ENCODE measurements around the gene INPP5F. TPM values are rescaled to one million over a fixed set of nuclear protein-coding genes. Genes with fewer than 3 reads are reported as not detected.
A peak's percentile ranks its signal among the peaks of the same experiment; 100 is the strongest.

Gene INPP5F
- total RNA-seq, 5 donors from 2014 or later (not counting 1 experiment from before 2014, with no cell fraction given): 7.3 to 13.7 (median 9.8) TPM

GRCh38 chr10:119742947-119743648, 17.2 kb downstream of the INPP5F start:
- peaks cover 9 to 24% (median 15%) of the 10 kb centered on the region in 3 donors for H3K4me1 Mint-ChIP-seq
- DNase-seq (no peak), ATAC-seq (replicated peaks in 1 of 4) (no peak)
- Histone ChIP-seq H3K27ac (ENCODE audit: low read length) (no peak overlapping the region), H3K27me3 (replicated peaks in 1 of 2; ENCODE audit: control insufficient read depth in 2 of 2, extremely low read depth in 1 of 2, insufficient read depth in 2 of 2, low read length in 1 of 2) (no peaks in the 10 kb centered on the region), H3K9me3 (no peaks in the 10 kb centered on the region), H3K4me1 (ENCODE audit: control insufficient read depth in 1 of 2, extremely low read depth in 1 of 2, insufficient read depth in 2 of 2, low read length in 2 of 2) (no peaks in the 10 kb centered on the region), H3K4me3 (ENCODE audit: control insufficient read depth in 1 of 2, extremely low read depth in 1 of 2, low read length in 1 of 2) (no peak overlapping the region), H3K36me3 (ENCODE audit: control insufficient read depth in 2 of 2, extremely low read depth in 1 of 2, insufficient read depth in 1 of 2, low read length in 1 of 2) (no peaks in the 10 kb centered on the region)
- H3K27me3 Mint-ChIP-seq: no peaks in the 10 kb centered on the region
- no peak overlapping the region for H3K4me3 Mint-ChIP-seq
- POLR2A ChIA-PET: no interaction called here
- CTCF ChIA-PET: interaction anchor here in 1 of 2 donors (0.5 kb wide), 1 partner anchor 603 kb away, joined by 3 read pairs; no protein-coding TSS in a partner anchor
- H3K27ac Mint-ChIP-seq: no peak overlapping the region
- no peaks in the 10 kb centered on the region for H3K9me3 Mint-ChIP-seq
- peaks cover 7% of the 10 kb centered on the region for H3K36me3 Mint-ChIP-seq
- 92% methylated on average over 7 of the region's 8 CpGs for WGBS (ENCODE audit: insufficient coverage)

- Mint-ChIP-seq H3K36me3 (peaks cover 7% of the 10 kb centered on the region), H3K9me3 (no peaks in the 10 kb centered on the region), H3K4me1 (peaks cover 7 to 23% (median 11%) of the 10 kb centered on the region in 3 donors), H3K4me3 (no peak overlapping the region), H3K27me3 (no peaks in the 10 kb centered on the region), H3K27ac (no peak overlapping the region)
- 97% methylated on average over 12 of the region's 12 CpGs for WGBS (ENCODE audit: insufficient coverage)
- ATAC-seq (replicated peaks in 1 of 4) (no peak), DNase-seq (no peak)
- H3K4me3 ChIP-seq (ENCODE audit: control insufficient read depth in 1 of 2, extremely low read depth in 1 of 2, low read length in 1 of 2): no peak overlapping the region
- H3K36me3 ChIP-seq (ENCODE audit: control insufficient read depth in 2 of 2, extremely low read depth in 1 of 2, insufficient read depth in 1 of 2, low read length in 1 of 2): peaks cover 0 to 6% of the 10 kb centered on the region in 2 donors
- H3K4me1 ChIP-seq (ENCODE audit: control insufficient read depth in 1 of 2, extremely low read depth in 1 of 2, insufficient read depth in 2 of 2, low read length in 2 of 2): no peaks in the 10 kb centered on the region
- H3K9me3 ChIP-seq: no peaks in the 10 kb centered on the region
- no peaks in the 10 kb centered on the region for H3K27me3 ChIP-seq (replicated peaks in 1 of 2; ENCODE audit: control insufficient read depth in 2 of 2, extremely low read depth in 1 of 2, insufficient read depth in 2 of 2, low read length in 1 of 2)
- POLR2A ChIA-PET: no interaction called here
- CTCF ChIA-PET: interaction anchor here in 1 of 2 donors (1.1 kb wide), 1 partner anchor 61 kb away, joined by 4 read pairs; no protein-coding TSS in a partner anchor
- H3K27ac ChIP-seq (ENCODE audit: low read length): no peak overlapping the region
Observed at GRCh38 chr10:119747940-119748339, 22.1 kb downstream of the INPP5F start.

GRCh38 chr10:119748871-119749270, 23.0 kb downstream of the INPP5F start:
- Mint-ChIP-seq H3K4me3 (no peak overlapping the region), H3K27me3 (no peaks in the 10 kb centered on the region), H3K27ac (no peak overlapping the region), H3K4me1 (peaks cover 7 to 20% (median 11%) of the 10 kb centered on the region in 3 donors), H3K36me3 (peaks cover 8% of the 10 kb centered on the region), H3K9me3 (no peaks in the 10 kb centered on the region)
- ATAC-seq (replicated peaks in 1 of 4) (no peak), DNase-seq (no peak)
- Histone ChIP-seq H3K4me1 (ENCODE audit: control insufficient read depth in 1 of 2, extremely low read depth in 1 of 2, insufficient read depth in 2 of 2, low read length in 2 of 2) (no peaks in the 10 kb centered on the region), H3K27me3 (replicated peaks in 1 of 2; ENCODE audit: control insufficient read depth in 2 of 2, extremely low read depth in 1 of 2, insufficient read depth in 2 of 2, low read length in 1 of 2) (no peaks in the 10 kb centered on the region), H3K4me3 (ENCODE audit: control insufficient read depth in 1 of 2, extremely low read depth in 1 of 2, low read length in 1 of 2) (no peak overlapping the region), H3K9me3 (no peaks in the 10 kb centered on the region), H3K27ac (ENCODE audit: low read length) (no peak overlapping the region), H3K36me3 (ENCODE audit: control insufficient read depth in 2 of 2, extremely low read depth in 1 of 2, insufficient read depth in 1 of 2, low read length in 1 of 2) (peaks cover 0 to 6% of the 10 kb centered on the region in 2 donors)
- 91% methylated on average over 11 of the region's 12 CpGs for WGBS (ENCODE audit: insufficient coverage)
- CTCF ChIA-PET: interaction anchor here in 1 of 2 donors (1.2 kb wide), 1 partner anchor 110 kb away, joined by 3 read pairs; no protein-coding TSS in a partner anchor
- POLR2A ChIA-PET: no interaction called here

- ChIA-PET POLR2A (no interaction called here), CTCF (interaction anchor here in 1 of 2 donors (1.2 kb wide), 1 partner anchor 110 kb away, joined by 3 read pairs; no protein-coding TSS in a partner anchor)
- no peak overlapping the region for H3K4me3 Mint-ChIP-seq
- H3K4me1 Mint-ChIP-seq: peaks cover 7 to 20% (median 11%) of the 10 kb centered on the region in 3 donors
- no peaks in the 10 kb centered on the region for H3K4me1 ChIP-seq (ENCODE audit: control insufficient read depth in 1 of 2, extremely low read depth in 1 of 2, insufficient read depth in 2 of 2, low read length in 2 of 2)
- H3K9me3 Mint-ChIP-seq: no peaks in the 10 kb centered on the region
- no peak overlapping the region for H3K4me3 ChIP-seq (ENCODE audit: control insufficient read depth in 1 of 2, extremely low read depth in 1 of 2, low read length in 1 of 2)
- no peak overlapping the region for H3K27ac Mint-ChIP-seq
- peaks cover 0 to 6% of the 10 kb centered on the region in 2 donors for H3K36me3 ChIP-seq (ENCODE audit: control insufficient read depth in 2 of 2, extremely low read depth in 1 of 2, insufficient read depth in 1 of 2, low read length in 1 of 2)
- H3K9me3 ChIP-seq: no peaks in the 10 kb centered on the region
- H3K36me3 Mint-ChIP-seq: peaks cover 11% of the 10 kb centered on the region
- no peaks in the 10 kb centered on the region for H3K27me3 Mint-ChIP-seq
- WGBS (ENCODE audit: insufficient coverage): 94% methylated on average over 6 of the region's 7 CpGs
- ATAC-seq (replicated peaks in 1 of 4): no peak
- no peak for DNase-seq
- H3K27me3 ChIP-seq (replicated peaks in 1 of 2; ENCODE audit: control insufficient read depth in 2 of 2, extremely low read depth in 1 of 2, insufficient read depth in 2 of 2, low read length in 1 of 2): no peaks in the 10 kb centered on the region
- H3K27ac ChIP-seq (ENCODE audit: low read length): no peak overlapping the region
Observed at GRCh38 chr10:119749455-119749854, 23.6 kb downstream of the INPP5F start.

GRCh38 chr10:119750391-119751230, 24.8 kb downstream of the INPP5F start:
- no peaks in the 10 kb centered on the region for H3K9me3 Mint-ChIP-seq
- peaks cover 7 to 15% (median 11%) of the 10 kb centered on the region in 3 donors for H3K4me1 Mint-ChIP-seq
- ATAC-seq (replicated peaks in 1 of 4): peak; percentile 82 to 88 (median 84)
- no peak overlapping the region for H3K27ac ChIP-seq (ENCODE audit: low read length)
- H3K27me3 ChIP-seq (replicated peaks in 1 of 2; ENCODE audit: control insufficient read depth in 2 of 2, extremely low read depth in 1 of 2, insufficient read depth in 2 of 2, low read length in 1 of 2): no peaks in the 10 kb centered on the region
- H3K4me1 ChIP-seq (ENCODE audit: control insufficient read depth in 1 of 2, extremely low read depth in 1 of 2, insufficient read depth in 2 of 2, low read length in 2 of 2): no peaks in the 10 kb centered on the region
- CTCF ChIA-PET: interaction anchor here (0.6 to 2.6 kb wide), 18 partner anchors 12 to 1153 kb away, joined by 3 to 24 read pairs (median 5); no protein-coding TSS in a partner anchor
- DNase-seq: peak in 34 of 35 experiments; percentile 13 to 74 (median 44)
- no peak overlapping the region for H3K4me3 ChIP-seq (ENCODE audit: control insufficient read depth in 1 of 2, extremely low read depth in 1 of 2, low read length in 1 of 2)
- peaks cover 11% of the 10 kb centered on the region for H3K36me3 Mint-ChIP-seq
- POLR2A ChIA-PET: interaction anchor here in 1 of 2 donors (0.6 kb wide), 1 partner anchor 902 kb away, joined by 3 read pairs; no protein-coding TSS in a partner anchor
- no peak overlapping the region for H3K4me3 Mint-ChIP-seq
- H3K27me3 Mint-ChIP-seq: no peaks in the 10 kb centered on the region
- H3K36me3 ChIP-seq (ENCODE audit: control insufficient read depth in 2 of 2, extremely low read depth in 1 of 2, insufficient read depth in 1 of 2, low read length in 1 of 2): peaks cover 0 to 6% of the 10 kb centered on the region in 2 donors
- WGBS (ENCODE audit: insufficient coverage): 49% methylated on average over 5 of the region's 9 CpGs
- H3K9me3 ChIP-seq: no peaks in the 10 kb centered on the region
- H3K27ac Mint-ChIP-seq: peak overlapping the region; percentile 76 to 78

GRCh38 chr10:119753309-119753708, 27.5 kb downstream of the INPP5F start:
- no peak for DNase-seq
- H3K9me3 Mint-ChIP-seq: no peaks in the 10 kb centered on the region
- peaks cover 7 to 12% (median 11%) of the 10 kb centered on the region in 3 donors for H3K4me1 Mint-ChIP-seq
- Histone ChIP-seq H3K9me3 (no peaks in the 10 kb centered on the region), H3K36me3 (ENCODE audit: control insufficient read depth in 2 of 2, extremely low read depth in 1 of 2, insufficient read depth in 1 of 2, low read length in 1 of 2) (peaks cover 0 to 6% of the 10 kb centered on the region in 2 donors), H3K4me3 (ENCODE audit: control insufficient read depth in 1 of 2, extremely low read depth in 1 of 2, low read length in 1 of 2) (no peak overlapping the region), H3K27ac (ENCODE audit: low read length) (no peak overlapping the region), H3K27me3 (replicated peaks in 1 of 2; ENCODE audit: control insufficient read depth in 2 of 2, extremely low read depth in 1 of 2, insufficient read depth in 2 of 2, low read length in 1 of 2) (no peaks in the 10 kb centered on the region), H3K4me1 (ENCODE audit: control insufficient read depth in 1 of 2, extremely low read depth in 1 of 2, insufficient read depth in 2 of 2, low read length in 2 of 2) (no peaks in the 10 kb centered on the region)
- CTCF ChIA-PET: interaction anchor here (0.5 to 0.7 kb wide), 4 partner anchors 48 to 787 kb away, joined by 3 to 9 read pairs (median 4); no protein-coding TSS in a partner anchor
- no peak overlapping the region for H3K27ac Mint-ChIP-seq
- POLR2A ChIA-PET: no interaction called here
- WGBS (ENCODE audit: insufficient coverage): no CpG with 5 or more reads among the region's 2 CpGs
- H3K4me3 Mint-ChIP-seq: no peak overlapping the region
- H3K36me3 Mint-ChIP-seq: peaks cover 10% of the 10 kb centered on the region
- H3K27me3 Mint-ChIP-seq: no peaks in the 10 kb centered on the region
- ATAC-seq (replicated peaks in 1 of 4): no peak

Data from T-cell (primary cell).